Measurements from ENCODE around the gene CAMK1D. TPM values are rescaled to one million over a fixed set of nuclear protein-coding genes. Genes with fewer than 3 reads are reported as not detected.

Gene CAMK1D
- total RNA-seq, 4 donors from 2014 or later, result 5.6 to 23.9 (median 7.4) TPM

- no peak for DNase-seq
- Histone ChIP-seq H3K27me3 (no peaks in the 10 kb centered on the region), H3K36me3 (no peaks in the 10 kb centered on the region), H3K4me1 (no peaks in the 10 kb centered on the region), H3K4me3 (no peak overlapping the region), H3K27ac (no peak overlapping the region), H3K9me3 (no peaks in the 10 kb centered on the region)
- TF ChIP-seq CTCF (IDR thresholded peaks at IDR 0.05) (no peak), POLR2A (IDR thresholded peaks at IDR 0.05) (no peak)
Measured at GRCh38 chr10:12665501-12665900, 316.2 kb downstream of the CAMK1D start.

- DNase-seq, result no peak
- no peaks in the 10 kb centered on the region for H3K9me3 ChIP-seq
- H3K36me3 ChIP-seq, result no peaks in the 10 kb centered on the region
- H3K4me1 ChIP-seq, result no peaks in the 10 kb centered on the region
- no peak for TF ChIP-seq POLR2A (IDR thresholded peaks at IDR 0.05)
- no peak for TF ChIP-seq CTCF (IDR thresholded peaks at IDR 0.05)
- H3K27me3 ChIP-seq, result no peaks in the 10 kb centered on the region
- no peak overlapping the region for H3K27ac ChIP-seq
- H3K4me3 ChIP-seq, result no peak overlapping the region
Measured at GRCh38 chr10:12667052-12667451, 317.7 kb downstream of the CAMK1D start.

- DNase-seq, result no peak
- Histone ChIP-seq H3K4me1 (no peaks in the 10 kb centered on the region), H3K27ac (no peak overlapping the region)
Measured at GRCh38 chr10:12668634-12669033, 319.3 kb downstream of the CAMK1D start.

GRCh38 chr10:12670004-12670403 is 320.7 kb downstream of the CAMK1D start:
- TF ChIP-seq POLR2A (IDR thresholded peaks at IDR 0.05), result no peak
- TF ChIP-seq CTCF (IDR thresholded peaks at IDR 0.05), result no peak
- Histone ChIP-seq H3K4me3 (no peak overlapping the region), H3K27ac (no peak overlapping the region)

More at GRCh38 chr10:12668634-12669033, 319.3 kb downstream of the CAMK1D start:
- no peaks in the 10 kb centered on the region for H3K27me3 ChIP-seq
- H3K9me3 ChIP-seq, result no peaks in the 10 kb centered on the region
- TF ChIP-seq POLR2A (IDR thresholded peaks at IDR 0.05), result no peak
- TF ChIP-seq CTCF (IDR thresholded peaks at IDR 0.05), result no peak
- H3K36me3 ChIP-seq, result no peaks in the 10 kb centered on the region
- H3K4me3 ChIP-seq, result no peak overlapping the region

GRCh38 chr10:12675186-12675585 is 325.8 kb downstream of the CAMK1D start:
- no peak overlapping the region for H3K4me3 ChIP-seq
- H3K9me3 ChIP-seq, result no peaks in the 10 kb centered on the region
- H3K27ac ChIP-seq, result no peak overlapping the region
- TF ChIP-seq POLR2A (IDR thresholded peaks at IDR 0.05) (no peak), CTCF (IDR thresholded peaks at IDR 0.05) (no peak)
- no peaks in the 10 kb centered on the region for H3K36me3 ChIP-seq
- no peak for DNase-seq
- no peaks in the 10 kb centered on the region for H3K4me1 ChIP-seq
- no peaks in the 10 kb centered on the region for H3K27me3 ChIP-seq

More at GRCh38 chr10:12670004-12670403, 320.7 kb downstream of the CAMK1D start:
- no peaks in the 10 kb centered on the region for H3K4me1 ChIP-seq
- H3K36me3 ChIP-seq, result no peaks in the 10 kb centered on the region
- H3K9me3 ChIP-seq, result no peaks in the 10 kb centered on the region
- H3K27me3 ChIP-seq, result no peaks in the 10 kb centered on the region
- DNase-seq, result no peak

- H3K4me3 ChIP-seq, result no peak overlapping the region
- H3K27ac ChIP-seq, result no peak overlapping the region
- no peaks in the 10 kb centered on the region for H3K36me3 ChIP-seq
- no peaks in the 10 kb centered on the region for H3K4me1 ChIP-seq
- H3K27me3 ChIP-seq, result no peaks in the 10 kb centered on the region
- H3K9me3 ChIP-seq, result no peaks in the 10 kb centered on the region
- no peak for DNase-seq
- TF ChIP-seq CTCF (IDR thresholded peaks at IDR 0.05) (no peak), POLR2A (IDR thresholded peaks at IDR 0.05) (no peak)
Measured at GRCh38 chr10:12679636-12680035, 330.3 kb downstream of the CAMK1D start.
